ENCODE results near the gene ZNF480. TPM values are rescaled to one million over a fixed set of nuclear protein-coding genes. Genes with fewer than 3 reads are reported as not detected.

Gene ZNF480
- total and polyA plus RNA-seq, 2 of the 13 experiments (the other 11 are each of a cell fraction or from before 2014, with no cell fraction given), result 2.1 to 9.6 TPM

DNA sequence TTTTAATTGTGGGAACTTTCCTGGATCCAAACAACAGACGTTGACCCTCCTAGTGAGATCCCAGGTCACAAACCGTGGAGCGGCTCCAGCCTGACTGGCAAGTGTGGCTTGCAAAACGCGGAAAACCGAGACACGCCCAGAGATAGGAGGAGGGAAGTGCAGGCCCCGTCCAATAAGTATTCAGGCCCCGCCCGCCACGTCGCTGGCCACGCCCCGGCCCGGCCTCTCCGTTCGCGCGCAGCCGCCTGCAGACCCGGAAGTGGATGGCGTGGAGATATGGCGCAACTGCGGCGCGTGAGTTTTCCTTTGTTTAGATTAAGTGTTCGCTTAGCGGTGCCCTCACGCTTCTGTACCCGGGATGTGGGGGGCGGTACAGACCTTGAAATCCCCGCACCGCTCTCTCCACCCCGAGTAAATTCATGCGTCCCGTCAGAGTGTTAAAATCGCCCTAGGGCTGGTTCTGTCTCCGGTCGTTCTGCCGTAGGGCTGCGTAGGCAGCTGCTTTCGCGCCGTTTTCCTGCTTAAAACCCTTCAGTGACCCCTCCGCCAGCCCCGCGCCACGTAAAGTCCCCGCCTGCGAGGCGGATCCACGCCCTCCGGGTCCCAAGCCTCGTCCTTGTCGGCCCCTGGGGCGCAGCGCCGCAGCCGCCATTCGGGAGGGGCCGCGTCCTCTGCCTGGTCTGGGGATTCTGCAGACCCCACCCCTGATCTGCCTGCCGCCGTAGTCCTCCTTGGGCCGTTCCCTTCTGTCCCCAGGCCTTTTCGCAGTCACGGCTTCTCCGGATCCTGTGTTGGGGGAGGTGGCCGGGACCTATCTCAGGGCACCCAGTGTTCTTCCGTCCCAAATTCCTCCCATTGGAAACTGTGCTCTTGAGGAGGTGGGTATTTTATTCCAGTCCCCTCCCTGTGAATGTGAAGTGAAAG, 27.4 kb upstream of the ZNF480 start, which contains the start of gene ZNF766 (continued):
- TF ChIP-seq ARID5B (CRISPR knock-in tag; IDR thresholded peaks at IDR 0.05) (no peak; the same call in 1 of the 2 replicates), ZNF563 (CRISPR knock-in tag; IDR thresholded peaks at IDR 0.05) (no peak), STAT6 (CRISPR knock-in tag; IDR thresholded peaks at IDR 0.05; ENCODE audit: borderline replicate concordance) (no peak; the same call in 1 of the 2 replicates), PHF5A (CRISPR knock-in tag; IDR thresholded peaks at IDR 0.05; ENCODE audit: low read depth, unreplicated experiment) (no peak), ZNF691 (CRISPR knock-in tag; IDR thresholded peaks at IDR 0.05; ENCODE audit: borderline replicate concordance, low read depth) (no peak), SUZ12 (IDR thresholded peaks at IDR 0.05; ENCODE audit: low read depth, low read length) (no peak), ZNF572 (CRISPR knock-in tag; IDR thresholded peaks at IDR 0.05) (peak; percentile 35; the same call in 1 of the 2 replicates), ZNF713 (CRISPR knock-in tag; IDR thresholded peaks at IDR 0.05) (no peak), ZNF724P (CRISPR knock-in tag; IDR thresholded peaks at IDR 0.05; ENCODE audit: borderline replicate concordance) (no peak), NFKBIZ (CRISPR knock-in tag; IDR thresholded peaks at IDR 0.05) (no peak), CAMTA2 (CRISPR knock-in tag; IDR thresholded peaks at IDR 0.05; ENCODE audit: borderline replicate concordance) (no peak), THAP9 (CRISPR knock-in tag; IDR thresholded peaks at IDR 0.05; ENCODE audit: borderline replicate concordance) (peak; percentile 59; the same call in 1 of the 2 replicates), ZMYM4 (CRISPR knock-in tag; IDR thresholded peaks at IDR 0.05) (peak; percentile 92), HMG20B (CRISPR knock-in tag; conservative IDR thresholded peaks at IDR 0.05) (no peak), POLR2A (IDR thresholded peaks at IDR 0.05; ENCODE audit: insufficient read depth in 1 of 2, low read depth in 2 of 2, low read length in 2 of 2) (peak; percentile 82 to 88)
- TF ChIP-seq, protein P1, sequence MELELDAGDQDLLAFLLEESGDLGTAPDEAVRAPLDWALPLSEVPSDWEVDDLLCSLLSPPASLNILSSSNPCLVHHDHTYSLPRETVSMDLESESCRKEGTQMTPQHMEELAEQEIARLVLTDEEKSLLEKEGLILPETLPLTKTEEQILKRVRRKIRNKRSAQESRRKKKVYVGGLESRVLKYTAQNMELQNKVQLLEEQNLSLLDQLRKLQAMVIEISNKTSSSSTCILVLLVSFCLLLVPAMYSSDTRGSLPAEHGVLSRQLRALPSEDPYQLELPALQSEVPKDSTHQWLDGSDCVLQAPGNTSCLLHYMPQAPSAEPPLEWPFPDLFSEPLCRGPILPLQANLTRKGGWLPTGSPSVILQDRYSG (CRISPR knock-in tag; IDR thresholded peaks at IDR 0.05), result no peak

Measured in HepG2 (cell line).